HG03575 (cell line): ENCODE measurements around the gene HAAO.

Experiments
- ATAC-seq: cut with Tn5 transposase; IDR thresholded peaks from one replicate; pipeline ENCODE4 v1.9.1; 2021; ENCODE audit not compliant: unreplicated experiment, insufficient number of reproducible peaks, low FRiP score; ENCODE audit errors: extremely low read depth

Gene HAAO

GRCh38 chr2:42819160-42819559 lies 26.8 kb upstream of the HAAO start:
- no peak for ATAC-seq

GRCh38 chr2:42815726-42816125 lies 23.3 kb upstream of the HAAO start:
- no peak for ATAC-seq

- ATAC-seq = no peak
These were observed 21.4 kb upstream of the HAAO start for GRCh38 chr2:42813763-42814162.

- no peak for ATAC-seq
These were observed 20.6 kb upstream of the HAAO start for GRCh38 chr2:42812899-42813479.

GRCh38 chr2:42810971-42811811 lies 18.8 kb upstream of the HAAO start:
- ATAC-seq = no peak

- ATAC-seq = peak; percentile 45
These were observed 18.0 kb upstream of the HAAO start for GRCh38 chr2:42810121-42810970.

- ATAC-seq = no peak
These were observed 17.4 kb upstream of the HAAO start for GRCh38 chr2:42809819-42810120.

- ATAC-seq = no peak
These were observed 16.9 kb upstream of the HAAO start for GRCh38 chr2:42809131-42809818.

- no peak for ATAC-seq
These were observed 15.9 kb upstream of the HAAO start for GRCh38 chr2:42808301-42808700.

- ATAC-seq = no peak
These were observed 14.4 kb upstream of the HAAO start for GRCh38 chr2:42806786-42807185.

- ATAC-seq = no peak
These were observed 12.5 kb upstream of the HAAO start for GRCh38 chr2:42804891-42805290.

- ATAC-seq = no peak
These were observed 12.0 kb upstream of the HAAO start for GRCh38 chr2:42804338-42804737.

GRCh38 chr2:42802150-42802549 lies 9.8 kb upstream of the HAAO start:
- ATAC-seq = no peak

GRCh38 chr2:42801381-42801780 lies 9.0 kb upstream of the HAAO start:
- ATAC-seq = no peak

- no peak for ATAC-seq
These were observed 8.6 kb upstream of the HAAO start for GRCh38 chr2:42800981-42801380.

GRCh38 chr2:42800461-42800962 lies 8.1 kb upstream of the HAAO start:
- ATAC-seq = no peak

- no peak for ATAC-seq
These were observed 7.5 kb upstream of the HAAO start for GRCh38 chr2:42799881-42800280.

GRCh38 chr2:42797281-42797680 lies 4.9 kb upstream of the HAAO start:
- no peak for ATAC-seq
